Gastroesophageal sphincter (tissue), 4 donors: ENCODE measurements around the gene GHSR. TPM values are rescaled to one million over a fixed set of nuclear protein-coding genes. Genes with fewer than 3 reads are reported as not detected.

Experiments used
- ATAC-seq: fragments of 150-250 bp; one replicate; pipeline ENCODE4 v1.9.1; 2016; ENCODE audit warnings: mild to moderate bottlenecking, moderate library complexity
- H3K27ac ChIP-seq, 4 donors: fragments of 200-600 bp; sonication (generic) in 3 of 4; 1 replicate in 3 of 4; 2 replicates in 1 of 4; pipeline ENCODE4 v1.5.1; 2016 to 2019
- H3K27me3 ChIP-seq: fragments of 200-600 bp; sonication (generic); one replicate; pipeline ENCODE4 v1.5.1; 2019
- H3K36me3 ChIP-seq, 2 donors: fragments of 200-600 bp; sonication (generic); one replicate each; pipeline ENCODE4 v1.5.1; 2019; ENCODE audit warnings: control low read depth in 1 of 2
- H3K4me1 ChIP-seq, 3 donors: fragments of 200-600 bp; sonication (generic); 1 replicate in 2 of 3; 2 replicates in 1 of 3; pipeline ENCODE4 v1.5.1; 2016 to 2019; ENCODE audit warnings: control low read depth in 2 of 3
- H3K4me3 ChIP-seq, 2 donors: fragments of 200-600 bp; sonication (generic); one replicate each; pipeline ENCODE4 v1.5.1; 2019; ENCODE audit warnings: mild to moderate bottlenecking in 1 of 2, moderate library complexity in 1 of 2
- H3K9me3 ChIP-seq, 3 donors: fragments of 200-600 bp; sonication (generic); one replicate each; pipeline ENCODE4 v1.5.1; 2017 to 2019; ENCODE audit warnings: control low read depth in 2 of 3
- EP300 ChIP-seq: sonication (generic); formaldehyde crosslinking; IDR thresholded peaks from one replicate; pipeline ENCODE4 v1.6.1; 2017; ENCODE audit warnings: antibody characterized with exemption, mild to moderate bottlenecking
- POLR2A ChIP-seq, 2 donors: fragments of 450-650 bp; IDR thresholded peaks; one replicate each; pipeline ENCODE4 v1.6.1; 2017; ENCODE audit warnings: antibody characterized with exemption in 2 of 2, mild to moderate bottlenecking in 2 of 2, moderate library complexity in 1 of 2
- POLR2AphosphoS5 ChIP-seq: sonication (generic); formaldehyde crosslinking; IDR thresholded peaks from one replicate; pipeline ENCODE4 v1.6.1; 2017; ENCODE audit warnings: antibody characterized with exemption
- WGBS, 2 donors: methylation state at CpG; one replicate each; pipeline ENCODE4 v1.1.5; 2018; ENCODE audit warnings: low coverage in 1 of 2; 5-methylcytosine and 5-hydroxymethylcytosine counted together
- total RNA-seq, 4 donors: library from RNA; depleted of rRNA; stranded (reverse); fragments of >200 nt; gene quantifications; one replicate each; pipeline ENCODE4 v1.1.0, GENCODE V29; 2016
- TF ChIP-seq, protein P1 (sequence below), 4 experiments: fragments of 200-600 bp in 2 of 4; fragments of 450-650 bp in 2 of 4; sonication (generic) in 1 of 4; IDR thresholded peaks; one replicate each; pipeline ENCODE4 v1.5.1; 2017 to 2019; ENCODE audit warnings: antibody characterized with exemption in 4 of 4, mild to moderate bottlenecking in 2 of 4, moderate library complexity in 2 of 4

Gene GHSR
- total RNA-seq, 4 donors from 2014 or later: not detected

GRCh38 chr3:172448661-172449465, 607 bp upstream of the GHSR start:
- no peaks in the 10 kb centered on the region for H3K9me3 ChIP-seq
- no peak overlapping the region for H3K4me3 ChIP-seq
- WGBS, 2 donors: 3 to 6% methylated on average over 6 to 16 of the region's 43 CpGs
- H3K27me3 ChIP-seq: peaks cover 54% of the 10 kb centered on the region
- H3K4me1 ChIP-seq: peaks cover 0 to 28% (median 8%) of the 10 kb centered on the region in 3 donors
- H3K36me3 ChIP-seq: no peaks in the 10 kb centered on the region
- H3K27ac ChIP-seq: no peak overlapping the region
- no peak for ATAC-seq
- no peak for TF ChIP-seq EP300
- TF ChIP-seq, protein P1, sequence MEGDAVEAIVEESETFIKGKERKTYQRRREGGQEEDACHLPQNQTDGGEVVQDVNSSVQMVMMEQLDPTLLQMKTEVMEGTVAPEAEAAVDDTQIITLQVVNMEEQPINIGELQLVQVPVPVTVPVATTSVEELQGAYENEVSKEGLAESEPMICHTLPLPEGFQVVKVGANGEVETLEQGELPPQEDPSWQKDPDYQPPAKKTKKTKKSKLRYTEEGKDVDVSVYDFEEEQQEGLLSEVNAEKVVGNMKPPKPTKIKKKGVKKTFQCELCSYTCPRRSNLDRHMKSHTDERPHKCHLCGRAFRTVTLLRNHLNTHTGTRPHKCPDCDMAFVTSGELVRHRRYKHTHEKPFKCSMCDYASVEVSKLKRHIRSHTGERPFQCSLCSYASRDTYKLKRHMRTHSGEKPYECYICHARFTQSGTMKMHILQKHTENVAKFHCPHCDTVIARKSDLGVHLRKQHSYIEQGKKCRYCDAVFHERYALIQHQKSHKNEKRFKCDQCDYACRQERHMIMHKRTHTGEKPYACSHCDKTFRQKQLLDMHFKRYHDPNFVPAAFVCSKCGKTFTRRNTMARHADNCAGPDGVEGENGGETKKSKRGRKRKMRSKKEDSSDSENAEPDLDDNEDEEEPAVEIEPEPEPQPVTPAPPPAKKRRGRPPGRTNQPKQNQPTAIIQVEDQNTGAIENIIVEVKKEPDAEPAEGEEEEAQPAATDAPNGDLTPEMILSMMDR (IDR thresholded peaks at IDR 0.05): no peak
- no peak for TF ChIP-seq POLR2A (IDR thresholded peaks at IDR 0.05)
- no peak for TF ChIP-seq POLR2AphosphoS5

DNA sequence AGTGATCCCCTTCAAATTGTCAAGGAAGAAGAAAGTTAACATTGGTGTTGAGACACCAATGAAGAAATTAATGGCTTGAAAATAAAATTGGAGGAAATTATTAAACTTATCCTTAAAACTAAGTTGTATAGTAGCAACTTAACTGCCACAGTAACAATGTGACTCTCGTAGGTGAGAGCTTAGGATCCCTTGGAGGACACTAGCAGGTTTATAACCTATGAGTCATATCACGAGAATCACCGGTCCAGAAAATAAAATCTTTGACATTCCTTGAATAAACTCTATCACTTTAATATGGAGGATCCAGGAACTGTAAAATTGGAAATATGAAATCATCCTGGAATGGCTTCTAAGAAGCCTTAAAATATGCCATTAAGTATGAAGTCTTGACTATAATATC, 2.1 kb downstream of the GHSR start:
- TF ChIP-seq POLR2A (IDR thresholded peaks at IDR 0.05) (no peak), POLR2AphosphoS5 (no peak), EP300 (no peak)
- TF ChIP-seq, protein P1 (IDR thresholded peaks at IDR 0.05): no peak
- WGBS, 2 donors: 75 to 87% methylated on average over 3 of the region's 3 CpGs
- Histone ChIP-seq H3K36me3 (no peaks in the 10 kb centered on the region), H3K27me3 (peaks cover 47% of the 10 kb centered on the region), H3K4me3 (no peak overlapping the region), H3K4me1 (peaks cover 0 to 28% (median 8%) of the 10 kb centered on the region in 3 donors), H3K27ac (no peak overlapping the region), H3K9me3 (no peaks in the 10 kb centered on the region)
- no peak for ATAC-seq

DNA sequence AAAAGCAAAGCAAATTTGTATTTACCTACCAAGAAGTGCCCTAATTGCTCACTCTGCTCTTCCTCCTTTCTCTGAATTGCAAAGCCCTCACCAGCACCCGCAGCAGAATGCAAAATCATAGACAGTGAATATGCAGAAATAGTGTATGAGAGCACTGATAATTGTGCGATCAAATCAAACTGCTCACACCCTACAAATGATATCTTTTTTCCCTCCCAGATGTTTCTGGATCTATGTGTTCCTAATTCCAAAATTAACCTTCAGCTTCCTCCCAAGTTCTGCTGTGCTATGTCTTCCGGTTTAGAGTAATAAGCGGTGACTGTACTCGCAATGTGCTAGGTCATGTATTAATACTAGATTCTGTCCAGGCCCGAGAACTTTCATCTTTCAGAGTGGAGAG, 3.4 kb downstream of the GHSR start:
- ATAC-seq: no peak
- TF ChIP-seq EP300 (no peak), POLR2AphosphoS5 (no peak), POLR2A (IDR thresholded peaks at IDR 0.05) (no peak)
- TF ChIP-seq, protein P1 (IDR thresholded peaks at IDR 0.05): no peak

GRCh38 chr3:172442606-172443005, 5.7 kb downstream of the GHSR start:
- TF ChIP-seq EP300: no peak
- TF ChIP-seq POLR2AphosphoS5: no peak
- TF ChIP-seq, protein P1 (IDR thresholded peaks at IDR 0.05): no peak
- no peak for TF ChIP-seq POLR2A (IDR thresholded peaks at IDR 0.05)
- Histone ChIP-seq H3K9me3 (no peaks in the 10 kb centered on the region), H3K27me3 (peaks cover 19% of the 10 kb centered on the region), H3K27ac (no peak overlapping the region), H3K4me1 (peaks cover 0 to 3% (median 2%) of the 10 kb centered on the region in 3 donors), H3K36me3 (no peaks in the 10 kb centered on the region), H3K4me3 (no peak overlapping the region)
- 33 to 86% methylated on average over 1 of the region's 1 CpG for WGBS, 2 donors
- ATAC-seq: no peak

More for the DNA sequence above, 3.4 kb downstream of the GHSR start:
- H3K9me3 ChIP-seq: no peaks in the 10 kb centered on the region
- 74 to 81% methylated on average over 5 to 6 of the region's 6 CpGs for WGBS, 2 donors
- no peak overlapping the region for H3K4me3 ChIP-seq
- peaks cover 0 to 23% (median 8%) of the 10 kb centered on the region in 3 donors for H3K4me1 ChIP-seq
- H3K27me3 ChIP-seq: peaks cover 39% of the 10 kb centered on the region
- H3K27ac ChIP-seq: no peak overlapping the region
- no peaks in the 10 kb centered on the region for H3K36me3 ChIP-seq

GRCh38 chr3:172441581-172441980, 6.7 kb downstream of the GHSR start:
- Histone ChIP-seq H3K36me3 (no peaks in the 10 kb centered on the region), H3K4me1 (no peaks in the 10 kb centered on the region), H3K9me3 (no peaks in the 10 kb centered on the region), H3K4me3 (no peak overlapping the region), H3K27me3 (peaks cover 9% of the 10 kb centered on the region), H3K27ac (no peak overlapping the region)
- TF ChIP-seq POLR2AphosphoS5: no peak
- no peak for TF ChIP-seq POLR2A (IDR thresholded peaks at IDR 0.05)
- TF ChIP-seq EP300: no peak
- TF ChIP-seq, protein P1 (IDR thresholded peaks at IDR 0.05): no peak
- ATAC-seq: no peak
- WGBS, 2 donors: 28 to 49% methylated on average over 5 of the region's 5 CpGs
